ENCODE measurements around the gene MBLAC1. TPM values are rescaled to one million over a fixed set of nuclear protein-coding genes. Genes with fewer than 3 reads are reported as not detected.

Gene MBLAC1
- total and polyA plus RNA-seq, 10 of the 15 experiments (the other 5 are each of a cell fraction or from before 2014, with no cell fraction given), result 0.24 to 3.2 (median 1.8) TPM; not detected in 1

DNA sequence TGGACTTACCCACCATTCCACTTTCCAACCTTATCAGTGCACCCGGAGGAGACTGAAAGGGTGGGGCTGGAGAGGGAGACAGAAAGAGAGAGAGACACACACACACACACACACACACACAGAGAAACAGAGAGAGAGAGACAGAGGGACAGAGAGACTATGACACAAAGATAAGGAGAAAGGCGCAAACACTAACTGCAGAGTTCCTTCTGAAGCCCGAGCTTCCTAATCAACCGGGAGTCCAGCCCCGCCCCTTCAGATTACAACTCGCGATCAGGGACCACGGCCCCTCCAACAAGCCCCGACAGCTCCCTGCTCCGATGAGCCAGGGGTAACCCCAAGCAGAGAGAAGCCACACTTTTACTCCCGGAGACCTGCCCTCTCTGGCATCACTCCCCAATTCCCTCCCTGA is 41.2 kb downstream of the MBLAC1 start:
- H3K4me3 ChIP-seq, result peak overlapping the region; percentile 60
- H3K4me1 ChIP-seq (ENCODE audit: control insufficient read depth, insufficient read depth, low read length), result peaks cover 49% of the 10 kb centered on the region
- intact Hi-C loops (cut with micrococcal nuclease; ENCODE audit: unreplicated experiment), result no loop called here
- H3K4me2 ChIP-seq (ENCODE audit: control insufficient read depth, insufficient read depth), result peak overlapping the region; percentile 66
- ATAC-seq (peak; percentile 40), DNase-seq (ENCODE audit: low read depth, low spot score) (no peak), FAIRE-seq (no peak)
- no peak overlapping the region for H3K27ac ChIP-seq (ENCODE audit: control insufficient read depth, insufficient read depth)
- no TSS peak for BruUV-seq (replicated peaks)
- 24% methylated on average over 11 of the region's 11 CpGs for WGBS (ENCODE audit: insufficient coverage, insufficient replicate concordance, low lambda C conversion rate, missing lambda C conversion rate)
- POLR2A ChIA-PET, result interaction anchor here (0.6 to 3.3 kb wide), 10 partner anchors 10 to 68 kb away, joined by 3 to 11 read pairs (median 3); partner anchors contain the start of genes GPC2, LAMTOR4 and STAG3
- no peaks in the 10 kb centered on the region for H3K79me2 ChIP-seq (ENCODE audit: control insufficient read depth, insufficient read depth, low read length)
- in situ Hi-C loops (cut with MboI), result no loop called here
- no peaks in the 10 kb centered on the region for H3K9me3 ChIP-seq (replicated peaks; ENCODE audit: control insufficient read depth, insufficient read depth, low read length)
- CTCF ChIA-PET, result interaction anchor here (0.6 to 2.2 kb wide), 10 partner anchors 9 to 54 kb away, joined by 3 to 9 read pairs (median 6); partner anchors contain the start of gene TRAPPC14
- TF ChIP-seq TARDBP (IDR thresholded peaks at IDR 0.05; ENCODE audit: borderline replicate concordance), result no peak
- TF ChIP-seq NBN (IDR thresholded peaks at IDR 0.05), result peak; percentile 42; the same call in 1 of the 2 replicates
- TF ChIP-seq HCFC1 (IDR thresholded peaks at IDR 0.05; ENCODE audit: low read length), result no peak
- SMC1A ChIA-PET (ENCODE audit: uncharacterized antibody, unreplicated experiment), result interaction anchor here (1.1 to 2.0 kb wide), 7 partner anchors 12 to 53 kb away, joined by 3 to 7 read pairs (median 4); partner anchors contain the start of gene LAMTOR4
- peaks cover 4 to 6% of the 10 kb centered on the region in 2 experiments; a peak in 3 of 4 replicates for H3K27me3 ChIP-seq (replicated peaks in 1 of 2; ENCODE audit: control insufficient read depth in 2 of 2, insufficient read depth in 2 of 2, low read length in 1 of 2)
- RAD21 ChIA-PET (ENCODE audit: unreplicated experiment), result interaction anchor here (0.7 to 1.9 kb wide), 10 partner anchors 9 to 240 kb away, joined by 3 to 7 read pairs (median 4); partner anchors contain the start of genes GPC2, LAMTOR4, STAG3 and TRAPPC14
- H4K20me1 ChIP-seq (ENCODE audit: control insufficient read depth, insufficient read depth), result no peaks in the 10 kb centered on the region
- no peaks in the 10 kb centered on the region for H3K36me3 ChIP-seq (ENCODE audit: control insufficient read depth in 2 of 2, insufficient read depth in 2 of 2, low read length in 1 of 2)
- H3K9ac ChIP-seq (ENCODE audit: control insufficient read depth, insufficient read depth, low read length), result peak overlapping the region; percentile 43
- H2AFZ ChIP-seq (ENCODE audit: control insufficient read depth, low read depth, low read length), result peak overlapping the region; percentile 35

DNA sequence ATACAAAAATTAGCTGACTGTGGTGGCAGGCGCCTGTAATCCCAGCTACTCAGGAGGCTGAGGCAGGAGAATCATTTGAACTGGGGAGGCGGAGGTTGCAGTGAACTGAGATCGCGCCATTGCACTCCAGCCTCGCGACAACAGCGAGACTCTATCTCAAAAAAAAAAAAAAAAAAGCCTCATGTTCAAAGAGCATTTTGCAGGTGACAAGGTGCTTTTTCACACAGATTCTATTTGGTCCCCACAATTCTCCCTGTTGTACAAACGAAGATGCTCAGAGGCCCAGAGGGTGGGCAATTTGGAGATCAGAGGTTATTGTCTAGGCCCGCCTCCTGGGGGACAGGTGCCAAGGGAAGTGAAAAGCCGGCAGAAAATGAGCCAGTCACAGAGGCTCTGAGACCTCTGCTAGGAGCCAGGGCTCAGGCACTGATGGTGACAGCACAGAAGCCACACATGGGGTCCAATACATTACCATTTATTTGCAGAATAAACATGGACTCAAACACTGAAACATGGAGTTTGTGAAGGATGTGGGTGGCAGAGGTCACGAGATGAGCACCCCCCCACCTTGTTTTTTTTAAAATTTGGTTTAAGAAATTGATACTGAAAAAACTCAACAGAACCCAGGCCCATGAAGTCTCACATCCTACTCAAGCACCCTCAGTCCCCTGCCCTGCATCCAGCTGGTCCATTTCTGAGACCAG is 42.5 kb downstream of the MBLAC1 start:
- RAD21 ChIA-PET (ENCODE audit: unreplicated experiment), result interaction anchor here (1.5 to 1.9 kb wide), 2 partner anchors 36 to 238 kb away, joined by 3 to 7 read pairs; no protein-coding TSS in a partner anchor
- Histone ChIP-seq H3K4me1 (ENCODE audit: control insufficient read depth, insufficient read depth, low read length) (peaks cover 49% of the 10 kb centered on the region), H2AFZ (ENCODE audit: control insufficient read depth, low read depth, low read length) (no peak overlapping the region), H3K9me3 (replicated peaks; ENCODE audit: control insufficient read depth, insufficient read depth, low read length) (no peaks in the 10 kb centered on the region), H3K9ac (ENCODE audit: control insufficient read depth, insufficient read depth, low read length) (no peak overlapping the region), H3K27ac (ENCODE audit: control insufficient read depth, insufficient read depth) (no peak overlapping the region), H4K20me1 (ENCODE audit: control insufficient read depth, insufficient read depth) (no peaks in the 10 kb centered on the region), H3K27me3 (replicated peaks in 1 of 2; ENCODE audit: control insufficient read depth in 2 of 2, insufficient read depth in 2 of 2, low read length in 1 of 2) (peaks cover 4 to 6% of the 10 kb centered on the region in 2 experiments; a peak in 3 of 4 replicates), H3K36me3 (ENCODE audit: control insufficient read depth in 2 of 2, insufficient read depth in 2 of 2, low read length in 1 of 2) (no peaks in the 10 kb centered on the region), H3K4me3 (no peak overlapping the region), H3K79me2 (ENCODE audit: control insufficient read depth, insufficient read depth, low read length) (no peaks in the 10 kb centered on the region), H3K4me2 (ENCODE audit: control insufficient read depth, insufficient read depth) (peak overlapping the region; percentile 63)
- no TSS peak for BruUV-seq (replicated peaks)
- DNase-seq (ENCODE audit: low read depth, low spot score), result no peak
- intact Hi-C loops (cut with micrococcal nuclease; ENCODE audit: unreplicated experiment) (no loop called here), in situ Hi-C loops (cut with MboI) (no loop called here)
- POLR2A ChIA-PET, result interaction anchor here (0.6 to 3.3 kb wide), 4 partner anchors 8 to 199 kb away, joined by 3 to 11 read pairs (median 3); partner anchors contain the start of genes GPC2, LAMTOR4 and STAG3
- CTCF ChIA-PET, result interaction anchor here (0.9 to 2.2 kb wide), 5 partner anchors 10 to 33 kb away, joined by 3 to 9 read pairs (median 7); partner anchors contain the start of gene TRAPPC14
- TF ChIP-seq, protein P1, sequence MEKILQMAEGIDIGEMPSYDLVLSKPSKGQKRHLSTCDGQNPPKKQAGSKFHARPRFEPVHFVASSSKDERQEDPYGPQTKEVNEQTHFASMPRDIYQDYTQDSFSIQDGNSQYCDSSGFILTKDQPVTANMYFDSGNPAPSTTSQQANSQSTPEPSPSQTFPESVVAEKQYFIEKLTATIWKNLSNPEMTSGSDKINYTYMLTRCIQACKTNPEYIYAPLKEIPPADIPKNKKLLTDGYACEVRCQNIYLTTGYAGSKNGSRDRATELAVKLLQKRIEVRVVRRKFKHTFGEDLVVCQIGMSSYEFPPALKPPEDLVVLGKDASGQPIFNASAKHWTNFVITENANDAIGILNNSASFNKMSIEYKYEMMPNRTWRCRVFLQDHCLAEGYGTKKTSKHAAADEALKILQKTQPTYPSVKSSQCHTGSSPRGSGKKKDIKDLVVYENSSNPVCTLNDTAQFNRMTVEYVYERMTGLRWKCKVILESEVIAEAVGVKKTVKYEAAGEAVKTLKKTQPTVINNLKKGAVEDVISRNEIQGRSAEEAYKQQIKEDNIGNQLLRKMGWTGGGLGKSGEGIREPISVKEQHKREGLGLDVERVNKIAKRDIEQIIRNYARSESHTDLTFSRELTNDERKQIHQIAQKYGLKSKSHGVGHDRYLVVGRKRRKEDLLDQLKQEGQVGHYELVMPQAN (conservative IDR thresholded peaks at IDR 0.05), result no peak
- TF ChIP-seq EED (IDR thresholded peaks at IDR 0.05; ENCODE audit: low read depth), result no peak
- no peak for TF ChIP-seq RELA (IDR thresholded peaks at IDR 0.05; ENCODE audit: borderline replicate concordance, partially characterized antibody)
- no peak for TF ChIP-seq PML (IDR thresholded peaks at IDR 0.05; ENCODE audit: low read length)
- WGBS (ENCODE audit: insufficient coverage, insufficient replicate concordance, low lambda C conversion rate, missing lambda C conversion rate), result 66% methylated on average over 11 of the region's 11 CpGs
- FAIRE-seq, result no peak
- ATAC-seq, result peak; percentile 47
- SMC1A ChIA-PET (ENCODE audit: uncharacterized antibody, unreplicated experiment), result interaction anchor here (1.5 to 2.0 kb wide), 2 partner anchors 11 to 36 kb away, joined by 4 to 6 read pairs; no protein-coding TSS in a partner anchor

All from GM12878 (cell line).